Neuronal stem cell (in vitro differentiated cells): ENCODE measurements around the gene REV3L.

Source experiments
- DNase-seq: peaks from one replicate; pipeline ENCODE4 v3.0.0-alpha.2; 2013; ENCODE audit warnings: low spot score
- H2AFZ ChIP-seq: one replicate; pipeline ENCODE4 v1.6.1; 2013; ENCODE audit warnings: mild to moderate bottlenecking, low read length, inconsistent platforms
- H2AK5ac ChIP-seq: 2 replicates; pipeline ENCODE4 v1.6.1; 2013; ENCODE audit warnings: low read depth, mild to moderate bottlenecking, inconsistent platforms, low read length, moderate library complexity, mixed read lengths
- H2BK120ac ChIP-seq: 2 replicates; pipeline ENCODE4 v1.6.1; 2013; ENCODE audit warnings: low read depth, mild to moderate bottlenecking, inconsistent platforms, low read length, moderate library complexity, mixed read lengths
- H2BK12ac ChIP-seq: one replicate; pipeline ENCODE4 v1.6.1; 2013; ENCODE audit warnings: low read length, inconsistent platforms
- H2BK15ac ChIP-seq: 2 replicates; pipeline ENCODE4 v1.6.1; 2013; ENCODE audit warnings: mild to moderate bottlenecking, low read length, inconsistent platforms, mixed read lengths
- H2BK5ac ChIP-seq: one replicate; pipeline ENCODE4 v1.6.1; 2013; ENCODE audit warnings: inconsistent platforms, mild to moderate bottlenecking, low read length, moderate library complexity
- H3K14ac ChIP-seq: one replicate; pipeline ENCODE4 v1.6.1; 2013; ENCODE audit warnings: low read length, inconsistent platforms
- H3K18ac ChIP-seq: 2 replicates; pipeline ENCODE4 v1.6.1; 2013; ENCODE audit warnings: low read length, inconsistent platforms
- H3K23ac ChIP-seq: 2 replicates; pipeline ENCODE4 v1.6.1; 2013; ENCODE audit warnings: low read depth, mild to moderate bottlenecking, mixed read lengths, low read length, inconsistent platforms; ENCODE audit not compliant: poor library complexity
- H3K27ac ChIP-seq: replicated peaks from 3 replicates; pipeline ENCODE4 v1.5.1; 2013; ENCODE audit warnings: low read length, inconsistent platforms
- H3K27me3 ChIP-seq, 3 experiments: 2 replicates each; pipeline ENCODE4 v1.6.1; 2013; ENCODE audit warnings: low read length in 3 of 3, mild to moderate bottlenecking in 2 of 3, inconsistent platforms in 1 of 3, low read depth in 1 of 3, mixed read lengths in 1 of 3, moderate library complexity in 1 of 3; ENCODE audit not compliant: control insufficient read depth in 3 of 3, insufficient read depth in 3 of 3
- H3K36me3 ChIP-seq, 2 donors: replicated peaks in 1 of 2; 2 replicates each; pipeline ENCODE4 v1.6.1; 2013; ENCODE audit warnings: low read length in 2 of 2; ENCODE audit not compliant: control insufficient read depth in 2 of 2, insufficient read depth in 2 of 2
- H3K4ac ChIP-seq: 2 replicates; pipeline ENCODE4 v1.6.1; 2013; ENCODE audit warnings: inconsistent platforms, mild to moderate bottlenecking, low read length, moderate library complexity
- H3K4me1 ChIP-seq, 2 donors: 1 replicate in 1 of 2; 2 replicates in 1 of 2; pipeline ENCODE4 v1.6.1; 2013; ENCODE audit warnings: low read length in 2 of 2, low read depth in 1 of 2; ENCODE audit not compliant: control insufficient read depth in 2 of 2, insufficient read depth in 1 of 2
- H3K4me2 ChIP-seq: one replicate; pipeline ENCODE4 v1.6.1; 2013; ENCODE audit warnings: mild to moderate bottlenecking, low read length, inconsistent platforms; ENCODE audit not compliant: insufficient read depth, poor library complexity, severe bottlenecking
- H3K4me3 ChIP-seq, 2 donors: 2 replicates each; pipeline ENCODE4 v1.5.1; 2013; ENCODE audit warnings: low read length in 2 of 2, mild to moderate bottlenecking in 2 of 2, inconsistent platforms in 1 of 2, moderate library complexity in 1 of 2
- H3K79me1 ChIP-seq: one replicate; pipeline ENCODE4 v1.6.1; 2013; ENCODE audit warnings: low read depth, mild to moderate bottlenecking, inconsistent platforms, low read length, moderate library complexity
- H3K9ac ChIP-seq: one replicate; pipeline ENCODE4 v1.6.1; 2013; ENCODE audit warnings: mild to moderate bottlenecking, low read depth, low read length, inconsistent platforms; ENCODE audit not compliant: poor library complexity
- H3K9me3 ChIP-seq, 2 donors: replicated peaks in 1 of 2; 2 replicates each; pipeline versions ENCODE3 to v1.6.1; 2013; ENCODE audit warnings: low read length in 2 of 2, mild to moderate bottlenecking in 2 of 2, inconsistent platforms in 1 of 2, low read depth in 1 of 2, mixed read lengths in 1 of 2, moderate library complexity in 1 of 2; ENCODE audit not compliant: control insufficient read depth in 2 of 2, insufficient read depth in 1 of 2
- H4K8ac ChIP-seq: one replicate; pipeline ENCODE4 v1.6.1; 2013; ENCODE audit warnings: low read depth, mild to moderate bottlenecking, inconsistent platforms, low read length, moderate library complexity
- H4K91ac ChIP-seq: one replicate; pipeline ENCODE4 v1.6.1; 2013; ENCODE audit warnings: low read length, low read depth, mild to moderate bottlenecking, inconsistent platforms; ENCODE audit not compliant: poor library complexity
- WGBS, 2 donors: extraction: QIAGEN DNeasy Blood & Tissue Kit; methylation state at CpG; one replicate each; pipeline ENCODE4 v1.1.7; 2013; ENCODE audit warnings: missing lambda C conversion rate in 2 of 2, mixed read lengths in 1 of 2; ENCODE audit not compliant: insufficient read length in 2 of 2, insufficient replicate concordance in 1 of 2; ENCODE audit errors: extremely low coverage in 2 of 2; 5-methylcytosine and 5-hydroxymethylcytosine counted together

REV3L gene

DNA sequence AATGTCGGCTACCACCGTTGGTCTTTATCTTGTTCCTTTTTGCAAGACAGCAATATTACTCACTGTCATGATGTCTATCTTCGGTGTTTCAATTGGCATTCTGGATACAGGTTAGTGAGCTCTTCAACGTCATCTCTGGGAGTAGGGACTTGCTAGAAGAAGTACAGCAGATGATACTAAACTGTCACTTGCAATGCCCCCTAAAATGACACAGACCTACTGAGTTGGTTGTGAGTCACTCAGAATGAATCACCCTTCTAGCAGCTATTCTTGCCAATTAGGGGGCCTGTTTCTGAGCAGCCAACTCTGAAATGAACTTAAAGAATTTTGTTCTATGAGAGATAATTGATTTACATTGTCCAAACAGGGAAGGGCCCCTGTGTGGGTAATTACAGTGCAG lies 219.2 kb downstream of the REV3L start:
- no peak overlapping the region for H2BK15ac ChIP-seq
- no CpG with 5 or more reads among the region's 4 CpGs for WGBS, 2 donors

DNA sequence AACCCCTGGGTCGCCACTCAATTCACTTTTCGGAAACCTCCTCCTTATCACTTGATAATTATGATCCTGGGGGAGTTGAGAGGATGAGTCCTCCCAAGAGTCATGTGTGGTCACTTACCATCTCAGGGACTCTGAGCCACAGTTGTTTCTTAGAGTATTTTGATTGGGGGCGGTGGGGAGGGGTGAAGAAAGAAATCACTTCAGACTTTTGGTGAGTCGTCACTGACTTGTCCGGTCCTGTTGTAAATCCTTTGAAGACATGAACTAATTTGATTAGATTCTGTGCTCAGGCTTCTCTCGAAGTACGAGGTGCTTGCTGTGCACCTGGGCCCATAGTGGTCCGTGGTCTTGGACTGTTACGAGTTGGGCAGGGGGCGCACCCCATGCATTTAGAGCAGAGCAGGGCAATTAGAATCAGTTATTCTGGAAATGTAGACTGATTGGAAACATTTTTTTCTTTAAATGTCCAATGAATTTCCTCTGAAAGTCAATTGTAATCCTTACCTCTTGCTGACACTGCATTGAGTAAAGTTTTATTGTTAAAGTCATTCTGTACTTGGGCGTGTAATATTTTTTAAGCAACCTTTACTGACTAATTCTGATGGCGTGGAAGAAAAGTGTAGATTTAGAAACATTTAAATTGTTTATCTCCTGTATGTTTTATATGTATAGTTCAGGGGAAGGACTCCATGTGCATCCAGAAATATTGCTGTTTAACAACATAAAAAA lies 222.3 kb downstream of the REV3L start:
- H3K79me1 ChIP-seq: peaks cover 3% of the 10 kb centered on the region
- no peak overlapping the region for H3K23ac ChIP-seq
- no peak overlapping the region for H3K4me3 ChIP-seq
- no peak overlapping the region for H3K4ac ChIP-seq
- no peak overlapping the region for H3K14ac ChIP-seq
- H3K4me1 ChIP-seq: peaks cover 0 to 5% of the 10 kb centered on the region in 2 donors
- H3K9ac ChIP-seq: no peak overlapping the region
- no peak overlapping the region for H4K8ac ChIP-seq
- no peaks in the 10 kb centered on the region for H3K27me3 ChIP-seq
- H4K91ac ChIP-seq: no peak overlapping the region
- H2BK5ac ChIP-seq: no peak overlapping the region
- peaks cover 6 to 32% of the 10 kb centered on the region in 2 donors for H3K36me3 ChIP-seq
- H2AK5ac ChIP-seq: no peak overlapping the region
- no peak overlapping the region for H2BK12ac ChIP-seq
- WGBS, 2 donors: no CpG with 5 or more reads among the region's 12 CpGs
- no peak overlapping the region for H2BK120ac ChIP-seq
- no peak overlapping the region for H3K4me2 ChIP-seq
- DNase-seq: no peak
- no peaks in the 10 kb centered on the region for H3K9me3 ChIP-seq
- no peak overlapping the region for H2AFZ ChIP-seq
- H3K18ac ChIP-seq: no peak overlapping the region
- no peak overlapping the region for H3K27ac ChIP-seq
- no peak overlapping the region for H2BK15ac ChIP-seq

More for the DNA sequence above, 219.2 kb downstream of the REV3L start:
- H3K4me3 ChIP-seq: no peak overlapping the region
- no peak overlapping the region for H3K14ac ChIP-seq
- H2AFZ ChIP-seq: no peak overlapping the region
- no peak overlapping the region for H3K18ac ChIP-seq
- no peak overlapping the region for H3K23ac ChIP-seq
- H3K27ac ChIP-seq: no peak overlapping the region
- H2BK120ac ChIP-seq: no peak overlapping the region
- peaks cover 0 to 5% of the 10 kb centered on the region in 2 donors for H3K4me1 ChIP-seq
- H3K9ac ChIP-seq: no peak overlapping the region
- no peaks in the 10 kb centered on the region for H3K9me3 ChIP-seq
- H2BK12ac ChIP-seq: no peak overlapping the region
- no peak for DNase-seq
- no peak overlapping the region for H4K91ac ChIP-seq
- H3K27me3 ChIP-seq: no peaks in the 10 kb centered on the region
- no peak overlapping the region for H4K8ac ChIP-seq
- H3K4me2 ChIP-seq: no peak overlapping the region
- peaks cover 16 to 61% of the 10 kb centered on the region in 2 donors for H3K36me3 ChIP-seq
- no peak overlapping the region for H3K4ac ChIP-seq
- peaks cover 3% of the 10 kb centered on the region for H3K79me1 ChIP-seq
- no peak overlapping the region for H2BK5ac ChIP-seq
- no peak overlapping the region for H2AK5ac ChIP-seq

DNA sequence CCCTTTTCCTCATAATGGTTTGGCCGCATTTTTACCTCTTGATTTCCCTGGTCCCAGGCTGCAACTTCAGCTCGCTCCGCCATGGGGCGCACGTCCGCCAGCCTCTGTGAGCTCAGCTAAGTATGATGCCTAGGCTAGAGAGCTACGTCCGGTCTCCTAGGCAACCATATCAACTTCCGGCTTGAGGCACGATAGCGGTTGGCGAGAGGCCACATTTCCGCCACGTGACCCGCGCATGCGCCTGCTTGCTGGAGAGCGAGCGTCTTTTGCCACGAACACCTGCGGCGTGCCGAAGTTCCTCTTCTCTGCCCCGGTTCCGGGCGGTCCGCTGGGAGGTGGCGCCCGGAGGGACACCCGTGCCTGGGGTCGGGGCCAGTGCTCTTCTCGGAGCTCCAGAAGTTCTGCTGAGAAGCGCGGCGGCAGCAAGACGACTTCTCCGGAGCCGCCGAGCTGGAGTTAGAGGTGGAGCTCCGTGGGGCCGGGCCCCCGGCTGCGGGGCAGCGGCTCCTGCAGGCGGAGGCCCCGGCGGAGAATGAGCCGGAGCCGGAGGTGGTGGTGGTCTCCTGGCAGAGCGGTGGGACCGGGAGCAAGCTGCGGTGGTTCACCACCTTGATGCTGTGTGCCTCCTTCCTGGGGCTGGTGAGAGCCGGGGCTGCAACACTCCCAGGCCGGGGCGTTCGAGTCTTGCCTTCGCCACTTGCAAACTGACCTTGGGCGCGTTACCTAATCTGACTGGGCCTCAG lies 223.8 kb downstream of the REV3L start:
- no peak overlapping the region for H4K91ac ChIP-seq
- H3K27me3 ChIP-seq: no peaks in the 10 kb centered on the region
- WGBS, 2 donors: no CpG with 5 or more reads among the region's 59 CpGs
- peak overlapping the region; percentile 25 for H2AK5ac ChIP-seq
- H3K9me3 ChIP-seq: no peaks in the 10 kb centered on the region
- peak overlapping the region; percentile 87 for H3K4me2 ChIP-seq
- H3K23ac ChIP-seq: peak overlapping the region; percentile 34
- DNase-seq: peak; percentile 97
- peak overlapping the region; percentile 61 to 88 for H3K4me3 ChIP-seq
- H3K18ac ChIP-seq: peak overlapping the region; percentile 86
- H3K14ac ChIP-seq: no peak overlapping the region
- no peak overlapping the region for H4K8ac ChIP-seq
- H2BK15ac ChIP-seq: no peak overlapping the region
- peak overlapping the region; percentile 96 for H2AFZ ChIP-seq
- H3K4ac ChIP-seq: no peak overlapping the region
- H2BK12ac ChIP-seq: peak overlapping the region; percentile 58
- peaks cover 0 to 5% of the 10 kb centered on the region in 2 donors for H3K4me1 ChIP-seq
- H2BK120ac ChIP-seq: no peak overlapping the region
- no peak overlapping the region for H2BK5ac ChIP-seq
- H3K9ac ChIP-seq: peak overlapping the region; percentile 90
- peak overlapping the region; percentile 62 for H3K27ac ChIP-seq
- peaks cover 3% of the 10 kb centered on the region for H3K79me1 ChIP-seq
- peaks cover 5 to 20% of the 10 kb centered on the region in 2 donors for H3K36me3 ChIP-seq

DNA sequence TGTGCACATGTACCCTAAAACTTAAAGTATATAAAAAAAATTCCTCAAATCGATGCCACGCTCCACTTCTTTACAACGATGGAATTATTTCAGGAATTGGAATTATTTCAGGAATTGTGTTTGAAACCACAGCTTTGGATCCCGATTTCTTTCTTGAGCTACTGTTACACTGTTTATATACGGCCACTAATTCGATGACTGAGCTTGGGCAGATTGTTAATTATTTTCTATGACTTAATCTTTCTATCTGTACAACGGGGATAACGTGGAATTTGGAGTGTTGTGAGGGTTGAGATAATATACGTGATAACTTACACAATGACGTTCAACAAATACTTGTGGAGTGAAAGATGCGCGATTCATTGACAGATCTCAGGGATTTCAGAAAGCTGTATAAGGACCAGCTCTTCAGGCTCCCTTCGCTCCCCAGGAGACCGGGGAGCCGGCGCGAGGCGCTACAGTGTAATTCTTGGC lies 224.4 kb downstream of the REV3L start:
- H3K36me3 ChIP-seq: peaks cover under 1 to 14% of the 10 kb centered on the region in 2 donors
- no peaks in the 10 kb centered on the region for H3K27me3 ChIP-seq
- no peak overlapping the region for H4K8ac ChIP-seq
- H3K18ac ChIP-seq: no peak overlapping the region
- no peak overlapping the region for H2AK5ac ChIP-seq
- peaks cover 3% of the 10 kb centered on the region for H3K79me1 ChIP-seq
- no peak overlapping the region for H3K4ac ChIP-seq
- no peak overlapping the region for H2BK5ac ChIP-seq
- peak overlapping the region; percentile 87 for H2AFZ ChIP-seq
- no peak overlapping the region for H3K9ac ChIP-seq
- peak overlapping the region; percentile 34 for H3K23ac ChIP-seq
- WGBS, 2 donors: no CpG with 5 or more reads among the region's 18 CpGs
- H3K4me1 ChIP-seq: peaks cover 0 to 5% of the 10 kb centered on the region in 2 donors
- H2BK15ac ChIP-seq: no peak overlapping the region
- DNase-seq: no peak
- H3K27ac ChIP-seq: no peak overlapping the region
- H3K14ac ChIP-seq: no peak overlapping the region
- no peaks in the 10 kb centered on the region for H3K9me3 ChIP-seq
- no peak overlapping the region for H2BK120ac ChIP-seq
- no peak overlapping the region for H3K4me2 ChIP-seq
- H3K4me3 ChIP-seq: peak overlapping the region in 1 of 2 donors; percentile 61
- H4K91ac ChIP-seq: no peak overlapping the region
- no peak overlapping the region for H2BK12ac ChIP-seq
